ENCODE measurements around the gene POU6F2. TPM values are rescaled to one million over a fixed set of nuclear protein-coding genes. Genes with fewer than 3 reads are reported as not detected.

Gene POU6F2
- total RNA-seq, 1 donor from 2014 or later: 1.1 TPM

- no peak for DNase-seq (ENCODE audit: low spot score)
- TF ChIP-seq CTCF (IDR thresholded peaks at IDR 0.05; ENCODE audit: unreplicated experiment): no peak
- no peak overlapping the region for H3K4me3 Mint-ChIP-seq (ENCODE audit: unreplicated experiment)
- no peaks in the 10 kb centered on the region for H3K9me3 Mint-ChIP-seq (ENCODE audit: unreplicated experiment)
- H3K27me3 Mint-ChIP-seq (ENCODE audit: unreplicated experiment): no peaks in the 10 kb centered on the region
- no peaks in the 10 kb centered on the region for H3K4me1 Mint-ChIP-seq (ENCODE audit: unreplicated experiment)
- no peak overlapping the region for H3K27ac Mint-ChIP-seq (ENCODE audit: unreplicated experiment)
- no peaks in the 10 kb centered on the region for H3K36me3 Mint-ChIP-seq (ENCODE audit: low read depth, unreplicated experiment)
Observed at GRCh38 chr7:39125846-39126245, 148.1 kb downstream of the POU6F2 start.

DNA sequence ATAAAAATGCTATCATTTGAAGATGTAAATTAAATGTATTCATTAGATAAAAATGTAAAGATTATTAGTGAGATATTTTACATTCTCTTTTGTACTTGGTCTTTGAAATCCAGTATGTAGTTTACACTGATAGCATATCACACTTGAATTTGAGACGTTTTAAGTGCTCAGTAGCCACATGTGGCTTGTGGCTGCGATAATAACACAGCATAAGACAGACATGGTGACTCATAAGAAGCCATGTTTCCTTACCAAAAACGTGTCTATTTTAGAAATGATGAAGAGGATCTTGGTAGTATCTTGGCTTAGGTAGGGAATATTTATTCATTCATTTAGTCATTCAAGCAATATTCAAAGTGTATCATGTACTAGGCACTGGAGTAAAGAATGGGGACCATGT lies 149.3 kb downstream of the POU6F2 start:
- Mint-ChIP-seq H3K36me3 (ENCODE audit: low read depth, unreplicated experiment) (no peaks in the 10 kb centered on the region), H3K4me3 (ENCODE audit: unreplicated experiment) (no peak overlapping the region), H3K4me1 (ENCODE audit: unreplicated experiment) (no peaks in the 10 kb centered on the region), H3K27ac (ENCODE audit: unreplicated experiment) (no peak overlapping the region), H3K9me3 (ENCODE audit: unreplicated experiment) (no peaks in the 10 kb centered on the region), H3K27me3 (ENCODE audit: unreplicated experiment) (no peaks in the 10 kb centered on the region)
- no peak for DNase-seq (ENCODE audit: low spot score)
- no peak for TF ChIP-seq CTCF (IDR thresholded peaks at IDR 0.05; ENCODE audit: unreplicated experiment)

DNA sequence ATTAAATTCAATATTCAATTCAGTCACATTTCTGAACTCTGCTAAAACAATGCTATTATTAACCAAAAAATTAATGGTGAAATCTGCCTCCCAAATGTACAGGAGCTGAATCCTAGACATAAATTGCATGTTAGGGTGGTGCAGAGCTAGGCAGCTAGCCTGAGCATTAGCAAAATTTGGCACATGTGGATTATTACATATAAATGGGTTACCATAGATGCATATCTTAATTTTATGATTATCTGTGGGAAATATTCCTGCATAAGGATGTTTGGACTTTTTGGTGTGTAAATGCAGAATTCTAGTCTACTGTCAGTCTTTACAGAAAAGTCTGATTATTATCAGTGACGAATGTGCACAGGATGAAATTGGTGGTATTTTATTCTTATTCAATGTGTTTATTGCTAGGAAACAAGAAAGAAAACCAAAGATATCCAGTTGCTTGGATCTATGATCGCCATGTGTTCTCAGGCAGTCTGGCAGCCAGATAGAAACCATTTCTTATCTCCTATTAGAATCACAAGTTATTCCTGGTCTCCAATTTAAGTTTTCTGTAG lies 150.7 kb downstream of the POU6F2 start:
- DNase-seq (ENCODE audit: low spot score): no peak
- H3K27ac Mint-ChIP-seq (ENCODE audit: unreplicated experiment): no peak overlapping the region
- no peak for TF ChIP-seq CTCF (IDR thresholded peaks at IDR 0.05; ENCODE audit: unreplicated experiment)
- H3K9me3 Mint-ChIP-seq (ENCODE audit: unreplicated experiment): no peaks in the 10 kb centered on the region
- no peaks in the 10 kb centered on the region for H3K27me3 Mint-ChIP-seq (ENCODE audit: unreplicated experiment)
- no peaks in the 10 kb centered on the region for H3K36me3 Mint-ChIP-seq (ENCODE audit: low read depth, unreplicated experiment)
- no peak overlapping the region for H3K4me3 Mint-ChIP-seq (ENCODE audit: unreplicated experiment)
- H3K4me1 Mint-ChIP-seq (ENCODE audit: unreplicated experiment): no peaks in the 10 kb centered on the region

GRCh38 chr7:39130274-39130673 lies 152.6 kb downstream of the POU6F2 start:
- Mint-ChIP-seq H3K27me3 (ENCODE audit: unreplicated experiment) (no peaks in the 10 kb centered on the region), H3K27ac (ENCODE audit: unreplicated experiment) (no peak overlapping the region), H3K4me3 (ENCODE audit: unreplicated experiment) (no peak overlapping the region), H3K9me3 (ENCODE audit: unreplicated experiment) (no peaks in the 10 kb centered on the region), H3K36me3 (ENCODE audit: low read depth, unreplicated experiment) (no peaks in the 10 kb centered on the region), H3K4me1 (ENCODE audit: unreplicated experiment) (no peaks in the 10 kb centered on the region)
- DNase-seq (ENCODE audit: low spot score): no peak
- no peak for TF ChIP-seq CTCF (IDR thresholded peaks at IDR 0.05; ENCODE audit: unreplicated experiment)

DNA sequence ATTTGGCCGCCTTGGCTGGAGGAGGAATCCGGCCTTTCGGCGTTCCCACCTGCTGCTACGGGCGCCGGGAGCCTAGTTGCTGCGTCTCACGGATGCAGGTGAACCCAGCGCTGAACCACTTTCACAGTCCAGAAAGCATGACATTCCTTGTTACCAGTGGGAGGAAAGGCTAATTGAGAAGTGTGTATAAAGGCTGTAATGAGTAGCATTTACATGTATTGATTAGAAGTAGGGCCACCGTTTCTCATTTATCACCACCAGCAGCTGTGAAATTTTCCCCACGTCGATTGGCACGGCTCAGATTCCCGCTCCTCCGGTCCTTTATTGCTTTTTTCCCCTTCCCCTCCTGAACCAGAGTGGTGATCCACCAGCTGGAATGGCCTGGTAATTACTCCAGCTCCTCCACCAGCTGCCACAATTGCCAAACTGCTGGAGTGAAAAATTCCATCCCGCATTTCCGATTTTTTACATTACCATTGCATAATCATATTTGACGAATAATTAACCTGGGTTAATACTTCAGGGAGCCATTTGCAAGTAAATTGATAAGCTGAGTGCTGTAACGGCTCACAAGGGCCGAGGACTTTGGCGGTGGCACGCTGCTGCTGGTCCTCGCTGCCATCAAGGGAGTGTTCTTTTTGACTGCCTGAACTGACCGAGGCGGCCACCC lies 153.3 kb downstream of the POU6F2 start:
- Mint-ChIP-seq H3K9me3 (ENCODE audit: unreplicated experiment) (no peaks in the 10 kb centered on the region), H3K27me3 (ENCODE audit: unreplicated experiment) (no peaks in the 10 kb centered on the region), H3K27ac (ENCODE audit: unreplicated experiment) (no peak overlapping the region), H3K36me3 (ENCODE audit: low read depth, unreplicated experiment) (no peaks in the 10 kb centered on the region), H3K4me3 (ENCODE audit: unreplicated experiment) (no peak overlapping the region), H3K4me1 (ENCODE audit: unreplicated experiment) (no peaks in the 10 kb centered on the region)
- TF ChIP-seq CTCF (IDR thresholded peaks at IDR 0.05; ENCODE audit: unreplicated experiment): no peak
- DNase-seq (ENCODE audit: low spot score): no peak
